MM.1S (cell line): Measurements from ENCODE around the gene DUOXA2.

Experiments used
- CTCF ChIP-seq: fragments of 300-600 bp; sonication (generic); IDR thresholded peaks from 2 replicates; pipeline ENCODE4 v1.5.1; 2016; ENCODE audit warnings: antibody characterized with exemption, low read length, mixed read lengths
- EZH2 ChIP-seq: fragments of 300-600 bp; sonication (generic); optimal IDR thresholded peaks from 2 replicates; pipeline ENCODE3; 2017; ENCODE audit warnings: low read depth, mild to moderate bottlenecking, antibody characterized with exemption, low read length, mixed read lengths
- EZH2phosphoT487 ChIP-seq: fragments of 300-600 bp; sonication (generic); IDR thresholded peaks from 2 replicates; pipeline ENCODE4 v1.6.1; 2018; ENCODE audit warnings: antibody characterized with exemption, low read length

GRCh38 chr15:45131510-45131909, 17.4 kb downstream of the DUOXA2 start:
- TF ChIP-seq CTCF (no peak), EZH2 (no peak), EZH2phosphoT487 (no peak)
